Stimulated activated CD4-positive, alpha-beta T cell treated with anti-CD3 and anti-CD28 coated beads, Interleukin-4, amount 100 ng/mL, for 48 hours (primary cell): Measurements from ENCODE around the gene CCR3.

ENCODE experiments used
- DNase-seq, 2 donors: peaks; one replicate each; pipeline ENCODE4 v3.0.0-alpha.2; 2020; ENCODE audit warnings: low read depth in 2 of 2

Gene CCR3

GRCh38 chr3:46272028-46272451 is 29.8 kb downstream of the CCR3 start:
- no peak for DNase-seq

DNA sequence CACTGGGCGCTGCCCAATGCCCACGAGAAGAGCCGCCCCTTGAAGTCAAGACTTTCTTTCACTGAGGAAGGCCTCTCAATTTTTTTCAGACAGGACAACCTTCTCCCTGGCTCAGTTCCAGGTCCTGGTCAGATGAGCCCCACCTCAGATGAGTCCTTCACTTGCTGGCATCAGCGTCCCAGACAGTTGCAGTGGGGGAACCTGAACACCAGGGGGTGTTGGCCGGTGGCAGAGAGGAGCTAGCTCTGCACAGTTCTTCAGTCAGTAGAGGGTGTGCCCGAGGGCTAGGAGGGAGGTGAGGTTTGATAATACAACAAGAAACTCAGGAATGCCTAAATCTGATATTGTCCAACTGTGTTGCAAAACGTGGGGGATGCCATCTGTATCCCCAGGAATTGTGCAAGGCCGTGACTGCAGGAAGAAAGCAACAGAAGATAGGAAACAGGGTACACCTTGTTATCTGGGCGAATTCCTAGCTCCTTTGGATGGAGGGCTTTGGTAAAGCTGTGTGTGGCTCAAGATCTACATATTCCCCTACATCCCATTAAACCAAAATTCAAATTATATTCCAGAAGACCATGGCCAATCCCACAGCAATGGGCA is 34.3 kb downstream of the CCR3 start:
- peak; percentile 68 to 70 for DNase-seq

DNA sequence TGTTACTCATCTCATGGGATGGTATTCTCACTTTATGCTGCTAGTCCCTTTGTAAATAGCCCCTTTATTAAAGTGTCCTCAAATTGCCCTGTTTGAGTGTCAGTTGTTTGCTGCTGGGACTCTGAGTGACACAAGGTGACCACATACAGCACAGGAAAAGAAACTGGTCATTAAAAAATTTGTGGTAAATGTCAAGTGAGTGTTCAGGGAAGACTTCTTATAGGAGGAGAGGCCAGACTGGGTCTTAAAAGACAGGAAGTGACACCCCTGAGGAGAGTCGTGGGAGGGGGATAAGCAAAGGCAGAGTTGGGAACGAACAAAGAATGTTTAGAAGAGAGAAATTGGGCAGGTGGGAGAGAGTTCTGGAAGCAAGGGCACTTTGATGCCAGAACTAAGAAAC is 35.2 kb downstream of the CCR3 start:
- DNase-seq = no peak

DNA sequence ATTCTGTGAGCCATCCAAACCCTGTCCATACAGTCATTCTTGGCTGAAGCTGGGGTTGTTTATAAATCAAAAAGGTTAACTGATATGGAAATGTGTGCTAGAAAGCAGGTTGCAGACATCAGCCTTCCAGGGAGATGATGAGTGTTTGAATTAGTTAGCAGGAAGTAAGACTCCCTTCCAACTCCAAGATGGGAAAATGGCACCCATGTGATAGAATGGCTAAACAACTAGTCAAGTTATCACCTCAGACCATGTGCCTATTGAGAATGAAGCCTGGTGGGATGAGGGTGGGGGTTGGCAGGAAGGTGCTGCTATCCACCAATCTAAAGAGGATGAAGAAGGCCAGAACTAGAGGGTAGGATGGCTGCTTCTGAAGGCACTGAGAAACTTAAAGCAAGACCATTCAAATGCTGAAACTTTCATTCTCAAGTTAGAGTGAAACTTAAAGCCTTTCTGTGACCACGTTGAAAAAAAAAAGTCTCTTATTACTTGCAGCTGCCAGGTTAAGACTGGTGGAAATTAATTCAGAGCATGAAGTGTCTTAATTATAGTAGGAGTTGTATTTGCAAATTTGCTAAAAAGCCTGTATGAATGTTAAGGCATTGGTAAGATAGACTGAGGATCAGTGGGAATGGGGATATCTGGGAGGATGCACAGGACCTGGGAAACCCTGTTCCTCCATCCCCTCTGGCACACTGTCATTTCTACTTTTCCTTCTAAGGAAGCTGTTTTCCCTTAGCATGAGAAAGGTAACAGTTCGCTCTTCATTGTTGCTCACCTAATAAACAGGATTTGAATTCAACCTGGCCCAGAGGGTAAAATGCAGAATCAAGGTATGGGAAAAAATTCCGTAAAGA is 36.8 kb downstream of the CCR3 start:
- no peak for DNase-seq

- DNase-seq = peak in 1 of 2 donors; percentile 56
Measured at GRCh38 chr3:46280105-46280797, 38.0 kb downstream of the CCR3 start.

DNA sequence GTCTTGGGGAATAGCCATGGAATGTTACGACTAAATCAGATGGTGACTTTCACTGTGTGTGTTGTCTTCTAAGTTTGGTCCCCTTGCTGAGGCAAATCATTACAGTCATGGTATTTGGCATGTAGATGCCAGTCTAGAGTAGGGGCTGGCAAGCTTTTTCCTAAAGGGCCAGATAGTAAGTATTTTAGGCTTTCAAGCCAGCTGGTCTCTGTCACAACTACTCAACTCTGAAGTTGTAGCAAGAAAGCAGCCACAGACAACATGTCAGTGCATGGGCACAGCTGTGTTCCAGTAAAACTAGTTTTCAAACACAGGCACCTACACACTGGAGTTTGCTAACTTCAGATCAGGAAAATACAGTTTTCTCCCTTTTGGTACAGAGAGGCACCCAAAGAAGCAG is 39.3 kb downstream of the CCR3 start:
- no peak for DNase-seq

DNA sequence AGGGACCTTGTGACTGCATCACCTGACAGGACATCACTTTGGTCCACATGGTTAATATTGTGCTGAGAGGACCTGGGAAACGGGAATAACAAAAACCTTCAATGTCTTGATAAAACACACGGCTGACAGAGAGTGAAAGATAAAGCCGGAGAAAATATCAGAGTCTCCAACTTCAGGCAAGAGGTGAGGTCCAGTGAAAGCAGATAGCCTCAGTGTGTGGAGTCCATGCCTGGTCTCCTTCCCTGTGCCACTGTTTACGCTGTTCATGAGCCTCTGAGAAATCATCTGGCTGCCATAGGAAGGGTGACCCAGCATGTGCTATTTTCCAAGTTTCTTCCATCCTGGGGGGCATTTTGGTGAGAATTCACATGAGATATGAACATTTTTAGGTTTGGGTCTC is 39.8 kb downstream of the CCR3 start:
- no peak for DNase-seq

DNA sequence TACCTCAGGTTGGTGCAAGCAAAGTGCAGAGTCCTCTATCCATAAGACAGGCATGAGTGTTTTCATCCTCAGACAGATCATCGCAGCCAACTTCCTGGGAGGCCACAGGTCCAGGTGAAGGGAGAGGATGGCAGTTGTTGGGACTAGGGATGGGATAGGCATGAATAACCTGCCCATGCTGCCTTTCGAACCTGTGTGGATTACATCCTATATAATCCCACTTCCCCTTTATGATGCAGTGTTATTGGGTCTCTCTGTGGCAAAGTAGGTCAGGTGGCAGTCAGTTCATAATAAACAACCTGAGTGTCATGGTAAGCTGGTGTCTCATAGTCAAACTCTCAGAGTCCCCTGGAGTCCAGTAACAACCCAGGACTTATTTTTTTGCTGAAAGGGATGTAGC is 40.4 kb downstream of the CCR3 start:
- DNase-seq = no peak

DNA sequence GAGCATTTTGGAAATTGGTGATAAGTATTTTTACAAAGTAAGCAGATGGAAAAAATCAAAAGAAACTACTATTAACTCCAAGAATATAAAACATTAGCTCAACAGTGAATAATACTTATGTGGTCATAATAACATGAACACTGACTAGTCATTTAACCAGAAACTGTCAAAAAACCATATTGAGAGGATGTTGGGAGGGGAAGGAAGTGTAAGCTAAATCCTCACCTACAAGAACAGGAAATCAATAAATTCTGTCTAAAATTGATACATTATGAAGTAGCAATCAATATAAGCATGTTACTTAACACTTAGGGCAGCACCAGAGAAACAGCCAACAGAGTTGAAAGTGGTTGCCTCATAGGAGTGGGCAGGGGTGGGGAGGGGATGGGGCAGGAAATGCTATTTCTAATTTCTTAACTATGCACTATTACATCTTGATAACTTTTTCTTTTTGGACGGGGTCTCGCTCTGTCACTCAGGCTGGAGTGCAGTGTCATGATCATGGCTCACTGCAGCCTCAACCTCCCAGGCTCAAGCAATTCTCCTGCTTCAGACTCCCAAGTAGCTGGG is 41.7 kb downstream of the CCR3 start:
- DNase-seq = no peak

DNA sequence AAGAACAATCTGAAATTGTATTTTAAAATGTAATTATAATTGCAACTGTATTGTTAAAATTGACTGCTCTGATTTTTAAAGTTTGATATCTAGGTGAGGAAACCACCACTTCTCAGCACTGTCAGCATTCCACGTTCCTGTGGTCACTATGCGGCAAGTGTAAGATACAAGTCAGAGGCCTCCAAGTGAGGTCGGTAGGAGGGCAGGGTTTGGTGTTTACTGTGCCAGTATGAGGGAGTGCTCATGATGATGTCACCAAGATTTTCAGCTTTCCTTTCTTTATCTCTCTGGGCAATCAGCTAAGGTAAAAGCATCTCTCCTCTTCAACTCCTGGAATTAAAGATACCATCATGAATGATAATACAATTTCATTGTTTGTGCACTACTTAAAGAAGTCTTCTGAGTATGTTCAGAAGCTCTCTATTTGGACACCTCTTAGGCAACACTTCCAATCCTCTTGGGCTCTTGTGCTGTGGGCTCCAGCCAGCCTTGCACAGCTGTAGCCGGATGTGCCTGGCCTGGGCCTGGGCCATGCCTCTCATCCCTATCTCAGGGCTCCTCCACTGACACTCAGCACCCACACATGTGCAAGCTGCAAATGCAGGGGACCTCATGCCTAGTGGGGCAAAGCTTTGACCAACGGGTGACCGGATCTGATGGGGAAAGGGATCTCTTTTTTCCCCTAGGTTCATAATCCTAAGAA is 42.9 kb downstream of the CCR3 start:
- peak in 1 of 2 donors; percentile 41 for DNase-seq

GRCh38 chr3:46285931-46286619 is 43.8 kb downstream of the CCR3 start:
- no peak for DNase-seq

GRCh38 chr3:46286947-46287565 is 44.8 kb downstream of the CCR3 start:
- no peak for DNase-seq

GRCh38 chr3:46289551-46289950 is 47.3 kb downstream of the CCR3 start:
- no peak for DNase-seq

- DNase-seq = no peak
Measured at GRCh38 chr3:46289966-46290365, 47.7 kb downstream of the CCR3 start.

GRCh38 chr3:46291046-46291445 is 48.8 kb downstream of the CCR3 start:
- no peak for DNase-seq

DNA sequence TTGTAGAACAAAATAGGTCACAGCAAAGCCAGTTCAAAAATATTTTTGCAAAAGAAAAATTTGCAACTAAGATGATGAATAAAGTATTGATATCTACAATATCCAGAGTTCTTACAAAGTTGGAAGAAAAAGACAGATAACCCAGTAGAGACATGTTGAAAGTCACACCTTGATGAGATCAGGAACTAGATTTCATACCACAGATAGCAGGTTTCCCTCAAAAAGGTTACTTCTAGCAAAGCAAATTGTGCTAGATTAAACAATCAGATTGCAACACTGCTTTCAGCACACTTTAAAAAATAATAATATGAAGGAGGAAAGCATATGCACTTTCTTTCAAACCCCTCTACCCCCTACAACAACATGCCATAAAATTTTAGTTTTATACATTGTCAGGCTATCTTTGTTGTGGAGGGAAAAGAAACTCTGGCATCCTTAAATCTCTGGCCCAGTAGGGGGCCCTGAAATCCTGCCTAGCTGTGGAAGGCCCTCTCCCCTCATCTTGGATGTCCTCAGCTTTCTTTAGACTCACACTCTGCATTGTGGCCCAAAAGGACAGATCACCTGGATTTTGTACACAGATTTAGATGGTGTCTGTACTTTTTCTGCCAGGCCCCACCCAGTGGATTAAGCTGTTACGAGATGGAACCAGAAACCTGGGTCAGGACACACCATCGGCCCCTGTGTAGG is 50.9 kb downstream of the CCR3 start:
- DNase-seq = no peak

DNA sequence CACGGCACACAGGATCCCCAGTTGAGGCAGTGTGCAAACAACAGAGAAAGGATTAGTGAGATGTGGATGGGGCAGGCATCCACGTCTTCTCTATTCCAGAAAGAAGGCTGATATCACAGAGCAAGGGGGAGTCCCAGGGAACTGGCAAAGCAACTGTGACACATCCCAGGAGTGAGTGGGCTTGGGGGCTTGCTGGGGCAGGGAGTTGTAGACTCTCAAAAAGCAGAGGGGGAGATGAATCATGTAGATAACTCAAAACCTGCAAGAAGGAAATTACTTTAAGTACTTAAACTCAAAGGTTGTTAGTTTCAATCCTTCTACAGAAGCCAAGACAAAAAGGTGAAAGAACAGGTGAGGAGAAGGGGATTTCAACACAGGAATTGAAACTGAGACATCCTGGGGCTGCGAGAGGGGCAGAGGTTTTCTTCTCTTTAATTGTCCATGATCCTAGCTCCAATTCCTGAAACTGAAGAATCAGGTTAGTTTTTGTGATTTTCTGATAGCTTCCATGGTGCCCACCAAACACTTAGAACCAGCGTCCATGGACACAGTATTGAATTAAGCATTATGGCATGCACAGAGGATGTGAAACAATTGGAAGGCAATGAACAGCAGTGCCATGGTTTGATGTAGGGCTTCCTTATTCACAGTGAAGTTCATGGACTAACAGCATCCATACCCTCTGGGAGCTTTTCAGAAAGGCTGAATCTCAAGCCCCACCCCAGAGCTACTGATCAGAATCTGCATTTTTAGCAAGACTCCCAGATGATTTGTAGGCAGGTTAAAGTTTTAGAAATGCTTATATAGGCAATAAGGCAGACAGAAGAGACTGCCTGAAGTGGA is 52.0 kb downstream of the CCR3 start:
- DNase-seq = peak; percentile 62 to 85

DNA sequence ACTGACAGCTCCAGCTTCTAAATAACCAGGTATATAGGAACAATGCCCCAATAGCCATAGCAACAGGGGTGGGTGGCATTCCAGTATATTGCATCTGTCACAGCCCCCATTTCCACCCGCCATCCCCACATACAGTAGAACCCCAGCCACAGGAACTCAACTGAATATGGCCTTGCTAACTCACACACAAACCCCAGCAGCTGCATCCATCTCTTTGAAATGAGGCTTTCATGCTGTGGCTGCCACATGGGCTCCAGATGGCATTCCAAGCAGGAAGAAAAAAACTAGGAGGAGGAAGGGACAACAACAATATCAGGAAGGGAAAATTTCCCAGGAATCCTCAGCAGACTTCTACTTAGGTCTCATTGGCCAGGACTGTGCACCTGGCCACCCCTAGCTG is 54.6 kb downstream of the CCR3 start:
- DNase-seq = no peak
